ENCODE measurements around the gene SYNE1.

Gene SYNE1

DNA sequence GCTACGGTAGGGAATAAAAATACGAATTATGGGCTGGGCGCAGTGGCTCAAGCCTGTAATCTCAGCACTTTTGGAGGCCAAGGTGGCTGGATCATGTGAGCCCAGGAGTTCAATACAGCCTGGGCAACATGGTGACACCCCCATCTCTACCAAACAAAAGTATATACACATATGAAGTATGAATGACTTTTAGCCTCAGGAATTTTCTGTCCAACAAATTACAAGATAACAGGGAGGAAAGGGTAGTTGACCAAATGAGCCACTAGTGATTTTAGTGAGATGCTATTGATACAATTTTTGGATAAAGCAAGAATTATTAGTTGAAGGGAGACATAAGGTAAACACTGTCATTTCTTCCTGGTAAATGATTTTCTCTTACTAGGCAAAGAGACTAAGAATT lies 328.2 kb downstream of the SYNE1 start:
- DNase-seq: no peak

DNA sequence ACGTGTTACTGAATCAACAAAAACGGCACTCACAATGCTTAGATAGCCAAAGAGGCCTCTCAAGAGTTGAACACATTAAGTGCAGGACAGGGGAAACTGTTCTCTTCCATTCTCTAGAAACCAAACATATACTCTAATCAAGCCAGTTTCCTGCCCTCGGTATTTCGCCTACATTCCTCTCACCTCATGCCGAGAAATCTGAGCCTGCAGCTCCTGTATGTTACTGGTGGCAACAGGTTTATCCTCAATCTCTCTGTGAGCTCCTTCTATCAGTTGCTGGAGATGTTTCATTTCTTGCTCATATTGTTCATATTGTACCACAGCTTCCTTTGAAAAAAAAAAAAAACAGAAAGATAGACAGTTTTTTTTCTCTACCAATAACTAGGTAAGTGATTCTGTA lies 328.9 kb downstream of the SYNE1 start:
- DNase-seq: no peak

DNA sequence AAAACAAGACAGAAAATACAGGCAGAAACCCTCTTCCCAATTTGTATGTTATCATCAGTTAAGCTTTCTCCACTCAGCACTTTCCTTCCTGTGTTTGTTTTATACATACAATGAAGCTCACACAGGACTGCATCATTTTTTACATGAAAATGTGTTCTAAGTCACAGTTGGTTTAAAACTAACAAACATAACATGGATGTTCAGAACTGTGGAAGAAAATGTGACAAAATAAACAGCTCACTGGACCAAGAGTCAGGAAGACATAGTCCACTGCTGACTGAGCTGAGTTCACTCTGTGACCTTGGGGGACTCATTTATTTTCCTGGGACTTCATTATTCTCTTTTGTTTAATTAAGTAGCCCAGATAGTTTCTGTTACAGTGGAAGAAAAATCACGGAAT lies 331.5 kb downstream of the SYNE1 start:
- DNase-seq: no peak

DNA sequence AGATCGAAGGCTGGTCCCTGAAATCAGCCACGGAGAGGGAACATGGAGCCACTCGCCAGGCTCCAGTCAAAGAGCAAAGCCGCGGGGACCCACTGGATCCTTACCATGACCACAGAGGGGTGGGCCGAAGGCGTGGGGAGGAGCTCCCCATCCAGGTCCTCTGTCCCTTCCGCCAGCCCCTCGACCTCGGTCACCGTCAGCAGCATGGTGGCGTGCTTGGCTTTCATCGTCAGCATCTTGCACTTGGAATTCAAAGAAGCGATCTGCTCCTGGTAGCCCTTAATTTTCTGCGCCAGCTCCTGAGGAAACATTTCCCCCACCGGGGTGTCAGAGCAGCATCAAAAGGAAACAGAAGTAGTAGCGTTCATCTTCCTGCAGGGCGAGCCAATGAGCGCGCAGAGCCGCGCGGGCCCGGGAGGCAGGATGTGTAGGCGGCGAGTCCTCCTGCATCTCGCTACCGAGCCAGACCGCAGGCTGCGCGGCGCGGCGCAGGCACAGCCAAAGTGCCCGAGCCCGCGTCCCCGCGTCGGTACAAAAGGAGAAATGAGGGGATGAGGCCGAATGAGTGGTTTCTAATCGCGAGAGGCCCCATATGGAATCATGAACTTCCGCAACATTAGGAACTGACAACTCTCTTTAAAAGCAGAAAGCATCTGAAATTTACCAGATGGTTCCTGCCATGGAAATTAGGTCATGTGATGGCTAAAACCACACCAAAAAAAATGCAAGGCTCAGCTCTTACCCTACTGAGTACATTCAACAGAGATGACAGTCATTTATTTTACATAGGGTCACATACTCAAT lies 335.2 kb downstream of the SYNE1 start:
- no peak for DNase-seq

DNA sequence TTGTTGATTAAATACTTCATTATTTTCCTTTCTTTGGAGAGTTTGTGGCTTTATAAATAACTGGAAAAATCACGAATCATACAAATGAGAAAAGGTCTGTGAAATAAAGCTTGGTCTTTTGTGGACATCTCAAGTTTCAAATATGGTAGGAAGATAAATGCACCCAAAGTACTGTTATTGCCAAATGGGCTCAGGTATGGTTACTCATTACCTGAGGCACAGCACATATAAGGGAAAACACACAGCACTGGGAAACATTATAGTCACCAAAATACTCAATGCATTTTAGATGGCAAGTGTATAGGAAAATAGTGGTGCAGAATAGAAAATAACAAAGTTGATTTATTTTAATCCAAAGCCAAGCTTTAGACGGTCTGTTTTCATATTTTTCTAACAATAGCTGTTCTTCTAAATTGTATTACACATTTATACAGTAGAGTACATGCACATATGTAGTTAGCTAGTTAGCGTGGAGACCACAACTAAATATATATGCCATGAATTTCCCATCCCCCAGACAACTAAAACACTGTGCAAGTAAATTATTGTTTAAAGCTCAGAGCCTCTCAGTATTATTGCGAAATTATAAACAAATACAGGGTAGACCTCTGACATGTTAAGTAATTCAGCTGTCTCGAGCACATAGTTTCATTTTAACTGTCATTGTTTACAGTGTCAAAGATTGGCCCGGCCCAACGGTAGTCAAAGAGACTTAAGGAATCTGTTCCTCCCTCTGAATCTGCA lies 336.0 kb downstream of the SYNE1 start:
- DNase-seq: no peak

DNA sequence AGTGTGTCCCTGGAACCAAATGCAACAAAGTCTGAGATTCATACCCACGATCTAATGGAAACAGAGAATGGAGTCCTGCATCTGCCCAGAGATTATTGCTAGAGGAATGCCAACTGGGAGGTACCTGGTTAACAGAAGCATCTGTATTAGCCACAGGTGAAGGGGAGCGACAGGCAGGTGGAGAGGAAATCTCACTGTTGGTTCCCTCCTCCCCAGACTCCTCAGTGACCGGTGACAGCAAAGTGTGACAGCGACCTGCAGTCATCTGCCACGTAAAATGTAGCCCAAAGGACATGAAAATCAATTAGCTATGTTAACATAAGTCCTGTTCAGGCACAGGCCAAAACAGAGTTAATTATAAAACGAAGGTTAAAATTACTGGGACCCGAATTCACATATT lies 336.6 kb downstream of the SYNE1 start:
- no peak for DNase-seq

DNA sequence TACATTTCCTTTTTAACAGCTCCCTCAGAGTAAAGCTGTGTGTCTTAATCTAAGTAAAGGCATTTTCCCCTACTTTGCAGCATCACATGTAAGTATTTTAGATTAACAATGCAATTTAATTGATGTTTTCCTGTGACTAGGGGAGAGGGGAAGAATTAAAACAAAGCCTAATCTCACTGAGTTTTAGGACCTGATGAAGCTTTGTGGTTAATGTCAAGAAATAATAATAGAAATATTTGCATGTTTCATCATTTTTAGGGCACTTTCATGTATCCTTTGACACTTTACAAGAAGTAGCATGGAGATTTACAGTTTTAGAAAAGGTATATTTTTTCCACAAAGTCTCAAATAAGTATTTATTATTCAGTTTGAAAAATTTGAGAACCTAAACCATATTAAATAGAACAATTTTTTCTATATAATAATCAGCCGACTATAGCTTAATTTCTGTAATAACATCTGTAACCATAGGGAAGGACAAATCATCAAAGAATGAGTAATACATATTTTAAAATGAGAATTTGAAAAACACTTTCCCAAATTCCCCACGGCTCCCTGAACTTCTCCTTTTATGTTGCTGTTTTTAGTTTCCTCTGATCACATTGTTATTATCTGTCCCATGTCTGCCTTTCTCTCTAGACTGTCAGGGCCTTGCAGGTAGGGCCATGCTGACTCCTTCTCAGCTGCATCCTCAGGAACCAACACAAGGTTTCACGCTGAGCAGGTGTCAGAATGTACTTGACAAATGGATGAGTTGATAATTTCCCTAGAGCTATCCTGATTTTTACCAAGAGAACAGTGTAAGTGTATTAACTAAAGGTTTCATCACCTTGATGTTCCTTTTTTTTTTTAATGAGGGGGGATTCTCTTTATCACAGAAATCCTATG lies 338.1 kb downstream of the SYNE1 start:
- DNase-seq: no peak

DNA sequence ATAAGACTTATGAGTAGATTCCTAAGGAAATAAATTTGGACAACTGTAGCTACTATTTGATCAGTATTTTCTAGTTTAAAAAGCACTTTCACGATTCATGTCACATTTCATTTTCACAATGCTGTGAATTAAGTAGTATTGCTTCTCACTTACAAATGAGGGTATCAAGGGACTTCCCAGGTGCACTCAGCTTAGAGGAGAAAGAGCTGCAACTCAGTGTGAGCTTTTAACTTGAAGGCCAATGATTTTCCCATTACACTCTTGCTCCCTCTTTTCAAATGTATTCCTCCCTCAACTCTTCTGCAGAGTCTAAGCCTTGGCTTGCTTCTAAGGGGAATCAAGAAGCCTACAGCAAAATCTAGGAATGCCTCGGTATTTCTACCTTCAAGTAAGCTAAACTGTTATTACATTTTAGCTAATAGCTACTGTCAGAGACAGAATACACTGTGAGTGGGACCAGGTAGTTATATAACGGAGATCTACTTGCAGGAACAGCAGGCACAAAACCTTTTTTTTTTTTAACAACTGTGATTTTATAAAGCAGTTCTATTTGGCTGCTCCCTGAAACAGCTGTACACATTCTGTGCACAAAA lies 339.0 kb downstream of the SYNE1 start:
- DNase-seq: no peak

DNA sequence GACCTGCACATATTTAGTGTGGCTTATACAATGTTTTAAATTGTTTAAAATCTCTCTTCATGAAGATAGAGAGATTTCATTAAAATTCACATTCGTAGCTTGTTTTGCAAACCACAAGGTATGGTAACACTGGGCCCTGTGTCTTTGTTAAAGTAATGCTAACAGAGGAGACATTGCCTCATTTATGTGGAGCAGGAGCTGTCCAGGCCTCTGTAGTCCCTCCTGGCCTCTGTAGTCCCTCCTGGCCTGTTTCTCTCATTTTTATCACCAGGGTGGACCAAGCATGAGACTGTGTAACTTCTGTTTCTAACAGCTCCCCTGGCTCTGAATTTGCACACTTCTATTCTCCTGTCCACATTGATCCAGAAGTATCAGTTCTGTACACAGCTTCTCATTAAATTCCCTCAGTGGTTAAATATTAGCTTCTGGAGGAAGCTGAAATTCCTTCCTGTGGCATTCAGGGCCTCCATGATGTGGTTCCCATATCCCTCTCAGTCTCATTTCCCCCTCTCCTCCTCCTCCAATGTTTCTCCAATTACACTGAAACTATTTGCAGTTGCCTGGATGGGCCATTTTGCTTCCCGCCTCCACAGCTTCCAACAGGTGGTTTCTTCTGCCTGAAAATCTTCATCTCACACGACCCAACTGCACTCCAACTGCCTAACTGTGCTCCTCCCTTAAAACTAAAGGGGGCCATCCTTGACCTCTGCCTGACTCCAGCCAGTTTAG lies 340.4 kb downstream of the SYNE1 start:
- DNase-seq: no peak

DNA sequence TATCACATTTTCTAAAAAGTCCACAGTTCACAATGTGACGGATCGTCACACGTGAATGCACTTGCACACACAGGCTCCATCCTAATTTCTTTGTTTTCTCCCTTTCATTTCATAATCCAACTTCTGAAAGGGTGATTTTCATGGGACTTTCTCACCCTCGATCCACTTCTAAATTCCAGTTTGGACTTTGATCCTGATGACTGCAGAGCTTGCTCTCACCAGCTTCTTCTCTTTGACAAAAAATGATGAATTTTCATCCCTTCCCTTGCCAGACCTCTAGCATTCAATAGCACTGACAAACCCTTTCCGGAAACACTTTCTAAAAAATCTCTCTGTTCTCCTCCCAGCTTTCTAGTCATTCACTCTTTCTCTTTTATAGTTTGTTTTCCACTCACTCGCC lies 341.2 kb downstream of the SYNE1 start:
- DNase-seq: no peak

DNA sequence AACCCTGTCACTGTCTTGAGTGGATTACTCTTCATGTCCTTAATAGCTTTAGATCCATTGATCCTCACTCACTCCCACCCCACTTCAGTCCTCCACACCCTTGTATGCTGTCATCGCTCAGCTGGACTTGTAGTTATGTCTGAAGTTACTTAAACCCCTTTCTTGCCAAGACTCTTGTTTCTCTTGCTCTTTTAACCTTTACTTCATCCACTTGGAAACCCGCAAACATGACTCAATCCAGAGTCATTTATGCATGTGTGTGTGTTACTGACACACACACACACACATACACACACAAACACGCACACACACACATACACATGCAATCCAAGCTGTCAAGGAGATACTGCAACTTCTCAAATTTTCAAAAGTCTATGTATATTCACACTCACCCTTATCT lies 341.8 kb downstream of the SYNE1 start:
- DNase-seq: no peak

DNA sequence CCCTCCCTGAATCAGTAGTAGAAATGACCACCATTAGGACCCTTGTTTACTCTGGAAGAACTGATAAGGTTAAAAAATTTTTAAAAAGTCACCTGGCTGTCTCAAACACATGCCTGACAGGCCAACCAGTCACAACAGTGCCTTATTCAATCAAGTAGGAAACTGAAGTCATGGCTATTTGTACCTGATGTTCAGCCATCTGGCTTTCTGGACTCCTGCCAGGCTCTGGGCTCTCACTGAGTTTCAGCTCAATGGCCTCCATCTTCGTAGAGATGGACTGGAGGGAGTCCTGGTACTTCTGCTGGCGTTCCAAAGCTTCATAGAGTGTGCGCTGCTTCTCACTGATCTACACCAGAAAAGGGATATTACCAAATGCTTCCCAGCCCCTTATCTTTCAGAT lies 343.8 kb downstream of the SYNE1 start:
- no peak for DNase-seq

DNA sequence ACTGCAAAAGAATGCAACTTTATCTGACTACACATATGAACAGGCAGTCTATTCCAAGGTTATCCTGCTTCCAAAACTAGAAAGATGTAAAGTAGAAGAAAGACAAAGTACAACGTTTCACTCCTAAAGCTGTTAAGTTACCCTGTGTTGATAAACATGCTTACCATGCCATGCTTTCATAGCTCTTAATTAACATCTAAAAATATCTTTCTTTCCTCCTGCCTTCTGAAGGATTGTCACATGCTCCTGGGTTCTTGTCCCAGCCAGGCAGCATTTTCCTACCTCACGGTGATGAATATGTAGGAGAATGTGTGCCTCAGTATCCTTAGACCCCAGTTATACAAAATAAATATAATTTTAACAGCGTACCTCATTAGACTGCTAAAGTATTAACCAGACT lies 344.6 kb downstream of the SYNE1 start:
- no peak for DNase-seq

DNA sequence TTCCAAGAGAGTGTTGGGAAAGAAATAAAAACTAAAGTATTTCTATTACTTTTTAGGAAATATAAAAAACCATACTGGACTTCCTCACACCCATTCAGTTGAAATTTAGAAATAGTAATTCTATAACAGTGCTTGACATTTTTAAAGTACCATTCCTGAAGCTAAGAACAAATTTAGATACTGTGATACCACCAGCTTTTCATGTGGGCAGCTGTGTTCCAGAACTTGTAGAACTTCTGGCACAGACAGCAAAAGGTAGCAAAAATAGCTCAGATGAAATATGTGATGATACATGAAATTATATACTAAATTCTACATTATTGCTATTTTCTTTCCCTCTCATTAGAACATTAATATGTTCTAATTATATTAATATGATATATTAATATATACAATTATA lies 346.5 kb downstream of the SYNE1 start:
- no peak for DNase-seq

DNA sequence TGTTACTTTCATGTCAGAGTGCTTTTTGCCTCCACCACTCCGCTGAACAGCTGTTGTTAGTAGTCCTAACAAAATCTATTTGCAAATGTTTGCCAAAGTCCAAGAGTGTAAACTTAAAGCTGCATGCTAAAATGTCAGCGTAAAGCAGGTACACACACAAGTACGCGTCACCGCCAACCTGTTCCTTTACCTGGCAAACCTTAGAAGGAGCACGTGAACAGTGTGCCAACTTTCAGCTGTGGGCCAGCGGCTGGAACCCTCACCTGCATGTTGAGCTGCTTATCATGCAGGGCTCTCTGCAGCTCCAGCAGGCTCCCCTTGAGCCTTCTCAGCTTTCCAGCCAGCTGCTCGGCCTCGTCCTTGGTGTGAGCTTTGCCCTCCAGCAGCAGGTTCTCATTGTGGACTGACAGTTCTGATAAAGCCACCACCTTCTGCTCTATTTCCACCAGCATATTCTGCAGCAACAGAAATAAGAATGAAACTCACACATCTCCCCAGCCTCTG lies 359.3 kb downstream of the SYNE1 start:
- DNase-seq: no peak

DNA sequence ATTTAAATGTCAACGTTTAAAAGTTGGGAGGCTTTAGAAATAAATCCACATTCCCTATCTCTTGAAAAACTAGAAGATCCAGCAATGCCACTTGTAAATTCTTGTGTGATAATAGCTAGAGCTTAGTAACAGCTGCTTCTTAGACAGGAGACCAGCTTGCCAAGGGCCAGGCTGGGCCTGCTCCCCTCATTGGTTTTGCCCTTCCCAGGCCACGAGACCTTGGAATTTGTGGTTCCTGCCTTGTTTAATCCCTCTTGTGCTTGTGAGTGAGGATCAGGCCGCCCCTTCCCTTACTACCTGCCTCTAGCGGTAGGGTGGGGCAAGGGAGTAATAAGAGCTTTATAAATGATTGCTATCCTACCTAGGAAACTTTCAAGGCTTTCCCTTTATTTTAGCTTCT lies 363.5 kb downstream of the SYNE1 start:
- no peak for DNase-seq

DNA sequence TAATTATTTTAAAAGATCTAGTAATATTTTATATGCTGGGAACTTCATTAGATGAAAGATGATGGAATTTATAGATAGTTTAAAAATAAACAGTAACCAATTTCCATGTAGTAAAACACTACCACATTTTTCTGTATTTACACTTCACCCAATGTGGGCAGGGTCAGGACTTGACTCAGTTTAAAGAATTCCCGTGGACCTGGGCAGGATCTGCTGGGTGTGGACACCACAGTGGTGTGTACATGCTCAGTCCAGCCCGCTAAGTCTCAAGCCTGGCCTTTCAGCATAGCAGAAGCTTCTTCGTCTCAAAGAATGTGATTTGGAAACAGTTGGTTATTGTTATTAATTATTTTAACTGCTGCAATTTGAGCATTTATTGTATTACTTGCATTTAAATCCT lies 364.2 kb downstream of the SYNE1 start:
- DNase-seq: no peak

DNA sequence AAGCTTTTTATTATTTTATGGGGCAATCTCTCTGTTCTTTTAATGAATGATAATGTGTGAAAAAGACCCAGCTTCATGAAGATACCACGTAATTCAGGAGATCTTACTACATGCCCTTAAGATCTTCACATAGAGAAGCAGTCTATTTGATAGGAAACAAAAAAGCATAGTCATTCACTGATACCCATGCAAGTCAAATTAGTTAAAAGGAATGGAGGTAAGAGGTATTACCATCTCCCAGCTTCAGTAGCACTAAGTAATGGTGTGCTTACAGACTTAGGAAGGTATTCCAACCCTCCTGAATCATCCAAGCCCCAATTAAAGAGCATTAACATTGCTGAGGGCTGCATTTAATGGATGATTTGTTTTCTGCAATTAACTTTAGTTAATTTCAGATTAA lies 364.7 kb downstream of the SYNE1 start:
- DNase-seq: no peak

DNA sequence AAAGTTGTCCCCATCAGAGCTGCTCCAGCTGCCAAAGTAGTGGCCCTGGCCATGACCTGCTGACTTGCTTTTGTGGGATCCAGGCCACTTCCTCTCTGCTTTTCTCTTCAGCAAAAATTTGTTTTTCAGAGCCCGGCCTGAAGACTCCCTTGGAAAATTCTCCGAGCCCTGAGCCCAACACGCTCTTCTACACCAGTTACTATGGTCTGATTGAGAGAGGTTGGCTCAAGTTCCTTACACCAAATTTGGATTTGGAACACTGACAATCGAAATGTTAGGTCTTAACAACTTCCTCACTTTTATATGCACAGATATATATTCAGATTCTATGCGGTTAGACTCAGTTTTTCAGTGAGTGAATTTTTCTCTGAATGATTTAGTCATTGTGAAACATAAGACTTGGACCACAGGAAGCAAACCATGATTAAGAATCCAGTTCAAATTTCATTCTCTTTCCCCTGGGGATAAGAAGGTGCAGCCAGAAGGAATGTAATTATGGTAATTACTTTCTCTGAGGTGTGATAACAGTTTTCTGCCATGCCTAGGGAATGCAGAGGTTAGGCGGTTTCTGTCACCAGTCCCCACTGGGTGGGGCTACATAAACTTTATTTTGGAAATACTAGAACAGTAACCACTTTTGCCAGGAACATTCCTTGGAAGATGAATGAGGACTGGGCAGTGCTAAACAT lies 365.2 kb downstream of the SYNE1 start:
- DNase-seq: no peak

DNA sequence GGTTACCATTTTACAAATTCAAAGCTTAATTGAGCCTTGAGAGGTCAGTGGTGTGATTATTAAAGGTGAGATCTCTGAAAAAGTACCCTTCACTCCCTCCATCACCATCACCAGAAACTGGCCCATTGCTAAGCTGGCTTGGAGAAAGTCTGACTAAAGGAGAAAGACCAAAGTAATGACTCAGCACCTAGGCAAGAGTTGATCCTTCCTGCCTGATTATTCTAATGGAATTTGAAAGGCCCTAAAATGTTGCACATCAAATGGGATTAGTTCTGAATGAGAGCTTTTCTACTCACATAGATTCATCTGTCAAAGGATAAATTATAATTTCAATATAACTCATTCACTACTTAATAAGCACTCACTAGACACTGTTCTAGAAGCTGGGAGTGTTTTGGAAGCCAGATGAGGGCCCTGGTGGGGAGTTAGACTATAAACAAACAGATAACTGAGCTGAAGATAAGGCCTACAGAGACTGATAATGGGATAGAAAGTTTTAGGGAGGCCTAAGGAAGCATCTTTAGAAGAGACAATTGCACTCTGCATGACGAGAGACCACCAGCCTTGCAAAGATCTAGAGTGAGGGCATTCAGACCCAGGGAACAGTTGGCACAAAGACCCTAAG lies 366.7 kb downstream of the SYNE1 start:
- DNase-seq: no peak

DNA sequence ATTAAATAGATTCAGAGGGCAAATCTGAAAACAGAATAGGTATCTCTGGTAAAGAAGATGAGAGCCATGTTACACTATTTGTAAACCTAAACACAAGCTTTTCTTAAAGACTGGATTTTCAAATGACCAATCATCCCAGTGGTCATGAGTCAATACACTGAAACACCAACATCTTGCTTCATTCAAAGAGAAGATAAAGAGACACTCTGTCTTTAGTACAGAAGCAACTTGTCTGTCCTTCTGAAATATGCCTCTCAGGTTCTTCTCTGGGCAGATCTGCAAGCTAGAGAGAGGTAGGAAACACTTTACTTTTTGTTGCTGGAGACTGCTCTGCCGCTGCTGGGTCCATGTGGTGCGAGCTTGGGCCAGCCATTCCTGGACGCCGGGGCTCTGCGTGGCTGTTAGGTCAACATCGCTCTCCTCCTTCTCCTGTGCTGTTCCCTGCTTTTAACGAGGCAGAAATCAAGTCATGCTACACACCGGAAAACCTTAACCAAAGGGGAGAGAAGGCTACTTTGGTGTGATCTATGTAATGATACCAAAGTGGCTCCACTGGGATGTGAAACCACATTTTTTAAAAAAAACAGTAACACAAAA lies 368.2 kb downstream of the SYNE1 start:
- DNase-seq: no peak
